SK-N-SH (cell line): ENCODE results near the gene MAPRE3. TPM values are rescaled to one million over a fixed set of nuclear protein-coding genes. Genes with fewer than 3 reads are reported as not detected.

Experiments used
- CTCF ChIA-PET: fragments of 300-600, 350-600 bp; formaldehyde crosslinking; extraction: SDS; loops from one replicate; lab custom pipeline; 2021; lab: Yijun Ruan, JAX
- POLR2A ChIA-PET: fragments of 350-600 bp; sonication (Branson Sonifier 250); formaldehyde crosslinking; extraction: SDS; loops from one replicate; lab custom pipeline; 2020; ENCODE audit warnings: antibody characterized with exemption, inconsistent platforms; lab: Yijun Ruan, JAX
- DNase-seq: peaks from one replicate; pipeline ENCODE4 v3.0.0; 2012
- H2AFZ ChIP-seq: fragments of 200-600 bp; sonication (generic); 2 replicates; pipeline ENCODE4 v1.8.1; 2016; ENCODE audit warnings: antibody characterized with exemption, mild to moderate bottlenecking, low read depth
- H3F3A ChIP-seq: fragments of 200-600 bp; sonication (generic); replicated peaks from 2 replicates; pipeline ENCODE3; 2016; ENCODE audit warnings: antibody characterized with exemption, mild to moderate bottlenecking; ENCODE audit not compliant: insufficient read depth
- H3K27ac ChIP-seq, 2 experiments: fragments of 200-500 bp in 1 of 2; fragments of 200-600 bp in 1 of 2; sonication (Bioruptor generic) in 1 of 2; sonication (generic), shearing (Covaris generic) in 1 of 2; 2 replicates each; pipeline versions ENCODE4 v1.5.1 to v1.6.1; 2014 to 2016; ENCODE audit warnings: low read depth in 2 of 2, inconsistent platforms in 1 of 2, low read length in 1 of 2, mild to moderate bottlenecking in 1 of 2, mixed read lengths in 1 of 2
- H3K27me3 ChIP-seq: fragments of 200-600 bp; sonication (generic), shearing (Covaris generic); 2 replicates; pipeline ENCODE4 v1.6.1; 2016; ENCODE audit warnings: mixed run types; ENCODE audit not compliant: insufficient read depth
- H3K36me3 ChIP-seq, 2 experiments: fragments of 200-500 bp in 1 of 2; fragments of 200-600 bp in 1 of 2; sonication (Bioruptor generic) in 1 of 2; sonication (generic) in 1 of 2; replicated peaks in 1 of 2; 2 replicates each; pipeline versions ENCODE3 to v1.5.1; 2014 to 2016; ENCODE audit warnings: low read length in 1 of 2, mild to moderate bottlenecking in 1 of 2; ENCODE audit not compliant: insufficient read depth in 2 of 2, control insufficient read depth in 1 of 2
- H3K4me1 ChIP-seq, 2 experiments: fragments of 200-500 bp in 1 of 2; fragments of 200-600 bp in 1 of 2; sonication (Bioruptor generic) in 1 of 2; sonication (generic), shearing (Covaris generic) in 1 of 2; 2 replicates each; pipeline versions ENCODE4 v1.5.1 to v1.6.1; 2014 to 2016; ENCODE audit warnings: low read depth in 1 of 2, low read length in 1 of 2, mixed run types in 1 of 2; ENCODE audit not compliant: insufficient read depth in 2 of 2, control insufficient read depth in 1 of 2
- H3K4me2 ChIP-seq: fragments of 200-600 bp; sonication (generic), shearing (Covaris generic); 2 replicates; pipeline ENCODE4 v1.6.1; 2017; ENCODE audit warnings: mixed run types
- H3K4me3 ChIP-seq, 2 experiments: fragments of 200-500 bp in 1 of 2; fragments of 200-600 bp in 1 of 2; sonication (Bioruptor generic) in 1 of 2; sonication (generic), shearing (Covaris generic) in 1 of 2; 2 replicates each; pipeline versions ENCODE4 v1.5.1 to v1.8.1; 2014 to 2016; ENCODE audit warnings: low read depth in 2 of 2, inconsistent platforms in 1 of 2, low read length in 1 of 2, mild to moderate bottlenecking in 1 of 2, mixed read lengths in 1 of 2, moderate library complexity in 1 of 2
- H3K79me2 ChIP-seq: fragments of 200-600 bp; sonication (generic); 2 replicates; pipeline ENCODE4 v1.8.1; 2017; ENCODE audit warnings: mild to moderate bottlenecking; ENCODE audit not compliant: insufficient read depth
- H3K9ac ChIP-seq: fragments of 200-600 bp; sonication (generic); 2 replicates; pipeline ENCODE4 v1.6.1; 2017; ENCODE audit warnings: mixed run types
- H3K9me2 ChIP-seq: fragments of 200-600 bp; sonication (generic); 2 replicates; pipeline ENCODE4 v1.6.1; 2017; ENCODE audit warnings: mixed run types
- H3K9me3 ChIP-seq: fragments of 200-600 bp; sonication (generic); 2 replicates; pipeline ENCODE4 v1.6.1; 2017; ENCODE audit warnings: mixed run types, mild to moderate bottlenecking, moderate library complexity
- H4K20me1 ChIP-seq: fragments of 200-600 bp; sonication (generic); 2 replicates; pipeline ENCODE4 v1.6.1; 2017; ENCODE audit warnings: mild to moderate bottlenecking, mixed run types; ENCODE audit not compliant: insufficient read depth
- CHD2 ChIP-seq: fragments of 150-350 bp; IDR thresholded peaks from 2 replicates; pipeline ENCODE4 v1.6.1; 2018; ENCODE audit warnings: low read length; ENCODE audit not compliant: partially characterized antibody
- CTCF ChIP-seq: fragments of 200-600 bp; sonication (generic); IDR thresholded peaks from 2 replicates; pipeline ENCODE4 v1.6.1; 2017; ENCODE audit warnings: antibody characterized with exemption, mild to moderate bottlenecking, moderate library complexity
- ELF1 ChIP-seq: IDR thresholded peaks from 2 replicates; pipeline ENCODE4 v1.4.0; 2012
- EP300 ChIP-seq, 2 experiments: IDR thresholded peaks; 2 replicates each; pipeline versions ENCODE4 v1.4.0 to v1.6.1; 2012; ENCODE audit warnings: borderline replicate concordance in 1 of 2, low read depth in 1 of 2, low read length in 1 of 2
- FOXM1 ChIP-seq: IDR thresholded peaks from 2 replicates; pipeline ENCODE4 v1.4.0; 2012; ENCODE audit warnings: low read depth, mild to moderate bottlenecking
- GABPA ChIP-seq: IDR thresholded peaks from 2 replicates; pipeline ENCODE4 v1.4.0; 2012; ENCODE audit warnings: low read depth, mild to moderate bottlenecking
- GATA2 ChIP-seq: sonication (generic); formaldehyde crosslinking; IDR thresholded peaks from 2 replicates; pipeline ENCODE4 v1.5.0; 2020; ENCODE audit warnings: mild to moderate bottlenecking, missing genetic modification reagents
- IRF3 ChIP-seq: fragments of 150-350 bp; IDR thresholded peaks from 2 replicates; pipeline ENCODE4 v1.6.1; 2016; ENCODE audit warnings: mild to moderate bottlenecking, low read depth, low read length
- MAX ChIP-seq: IDR thresholded peaks from 2 replicates; pipeline ENCODE4 v1.4.0; 2012; ENCODE audit warnings: low read depth
- MEF2A ChIP-seq: IDR thresholded peaks from 2 replicates; pipeline ENCODE4 v1.4.0; 2012; ENCODE audit warnings: low read depth, borderline replicate concordance
- MXI1 ChIP-seq: IDR thresholded peaks from 2 replicates; pipeline ENCODE4 v1.6.1; 2012; ENCODE audit warnings: mild to moderate bottlenecking, low read depth, low read length, improper control_type of control experiment
- NFIC ChIP-seq: IDR thresholded peaks from 2 replicates; pipeline ENCODE4 v1.4.0; 2012; ENCODE audit warnings: borderline replicate concordance
- POLR2AphosphoS5 ChIP-seq: IDR thresholded peaks from 2 replicates; pipeline ENCODE4 v1.6.1; 2012; ENCODE audit warnings: low read depth, low read length
- RCOR1 ChIP-seq: fragments of 150-350 bp; IDR thresholded peaks from 2 replicates; pipeline ENCODE4 v1.6.1; 2017; ENCODE audit warnings: antibody characterized with exemption, low read length
- RFX5 ChIP-seq: IDR thresholded peaks from 2 replicates; pipeline ENCODE4 v1.6.1; 2012; ENCODE audit warnings: mild to moderate bottlenecking, improper control_type of control experiment, low read length
- SIN3A ChIP-seq: IDR thresholded peaks from 2 replicates; pipeline ENCODE4 v1.6.1; 2012; ENCODE audit warnings: low read depth, mild to moderate bottlenecking, low read length, moderate library complexity, borderline replicate concordance
- SMC3 ChIP-seq: IDR thresholded peaks from 2 replicates; pipeline ENCODE4 v1.6.1; 2012; ENCODE audit warnings: low read depth, low read length, improper control_type of control experiment
- TEAD4 ChIP-seq: IDR thresholded peaks from 2 replicates; pipeline ENCODE4 v1.4.0; 2012; ENCODE audit warnings: mild to moderate bottlenecking, borderline replicate concordance; ENCODE audit not compliant: insufficient read depth
- USF1 ChIP-seq: IDR thresholded peaks from 2 replicates; pipeline ENCODE4 v1.4.0; 2012; ENCODE audit warnings: low read depth, borderline replicate concordance
- YY1 ChIP-seq: IDR thresholded peaks from 2 replicates; pipeline ENCODE4 v1.4.0; 2012; ENCODE audit warnings: low read depth, mild to moderate bottlenecking
- WGBS: methylation state at CpG from one replicate; pipeline ENCODE4 v1.1.6; 2017; ENCODE audit warnings: low lambda C conversion rate; 5-methylcytosine and 5-hydroxymethylcytosine counted together
- polyA plus RNA-seq, 3 experiments: library from polyadenylated mRNA; depleted of rRNA; stranded (reverse); fragments of >200 nt; gene quantifications; 2 replicates each; pipeline ENCODE4 v1.2.3, GENCODE V29; 2012

Gene MAPRE3
- polyA plus RNA-seq, 1 of the 3 experiments (the other 2 are of a cell fraction): 24.4 TPM

GRCh38 chr2:26978061-26978596, 7.7 kb downstream of the MAPRE3 start:
- H3K4me1 ChIP-seq: peaks cover 0 to 31% of the 10 kb centered on the region in 2 experiments; a peak in 2 of 4 replicates
- H2AFZ ChIP-seq: no peak overlapping the region
- ChIA-PET POLR2A (no interaction called here), CTCF (interaction anchor here (0.9 to 25.8 kb wide), 10 partner anchors 10 to 302 kb away, joined by 3 to 257 read pairs (median 4); partner anchors contain the start of gene KHK)
- H3K27me3 ChIP-seq: no peaks in the 10 kb centered on the region
- H3K36me3 ChIP-seq: no peaks in the 10 kb centered on the region
- H3K79me2 ChIP-seq: no peaks in the 10 kb centered on the region
- H3K4me3 ChIP-seq: no peak overlapping the region
- H3K9ac ChIP-seq: no peak overlapping the region
- no peaks in the 10 kb centered on the region; the same call in 1 of the 2 replicates for H4K20me1 ChIP-seq
- H3K9me3 ChIP-seq: no peaks in the 10 kb centered on the region
- H3F3A ChIP-seq: no peaks in the 10 kb centered on the region
- H3K27ac ChIP-seq: peak overlapping the region in 1 of 2 experiments; percentile 36; a peak in 1 of 4 replicates
- H3K4me2 ChIP-seq: no peak overlapping the region
- H3K9me2 ChIP-seq: no peaks in the 10 kb centered on the region
- TF ChIP-seq GATA2: peak; percentile 83
- TF ChIP-seq RCOR1: 0 out of 2 replicates have a peak, but pooled peaks have one; percentile 20
- TF ChIP-seq SMC3: no peak
- peak; percentile 44; the same call in 1 of the 2 replicates for TF ChIP-seq MXI1
- peak in 1 of 2 experiments; percentile 45; a peak in 1 of 4 replicates for TF ChIP-seq EP300 (IDR thresholded peaks at IDR 0.05; ENCODE audit: borderline replicate concordance in 1 of 2, low read depth in 1 of 2, low read length in 1 of 2)
- WGBS: 77% methylated on average over 4 of the region's 4 CpGs
- DNase-seq: peak; percentile 65

- Histone ChIP-seq H2AFZ (no peak overlapping the region), H3K36me3 (no peaks in the 10 kb centered on the region), H3K9ac (no peak overlapping the region), H3K27me3 (no peaks in the 10 kb centered on the region), H3K4me1 (peaks cover 0 to 31% of the 10 kb centered on the region in 2 experiments; a peak in 2 of 4 replicates), H3K9me3 (no peaks in the 10 kb centered on the region), H3K27ac (no peak overlapping the region), H3K9me2 (no peaks in the 10 kb centered on the region), H3F3A (no peaks in the 10 kb centered on the region), H3K4me2 (no peak overlapping the region), H4K20me1 (no peaks in the 10 kb centered on the region; the same call in 1 of the 2 replicates), H3K79me2 (no peaks in the 10 kb centered on the region), H3K4me3 (no peak overlapping the region)
- POLR2A ChIA-PET: no interaction called here
- CTCF ChIA-PET: interaction anchor here (0.8 to 25.8 kb wide), 7 partner anchors 8 to 107 kb away, joined by 3 to 257 read pairs (median 3); partner anchors contain the start of gene KHK
- 89% methylated on average over 2 of the region's 2 CpGs for WGBS
- no peak for TF ChIP-seq NFIC
- TF ChIP-seq FOXM1: no peak
- TF ChIP-seq SIN3A: no peak
- no peak for TF ChIP-seq MAX
- no peak for TF ChIP-seq YY1
- no peak for TF ChIP-seq ELF1
- TF ChIP-seq MXI1: no peak
- no peak for TF ChIP-seq RFX5
- TF ChIP-seq EP300 (IDR thresholded peaks at IDR 0.05; ENCODE audit: borderline replicate concordance in 1 of 2, low read depth in 1 of 2, low read length in 1 of 2): no peak
- no peak for TF ChIP-seq CHD2
- no peak for TF ChIP-seq GATA2
- TF ChIP-seq SMC3: no peak
- TF ChIP-seq GABPA: no peak
- TF ChIP-seq POLR2AphosphoS5: no peak
- no peak for TF ChIP-seq MEF2A
- TF ChIP-seq TEAD4: no peak
- no peak for TF ChIP-seq IRF3
- no peak for TF ChIP-seq USF1
- no peak for TF ChIP-seq CTCF
- no peak for DNase-seq
These were observed 9.3 kb downstream of the MAPRE3 start for GRCh38 chr2:26979741-26980140.
